Stimulated activated CD4-positive, alpha-beta T cell treated with anti-CD3 and anti-CD28 coated beads, Interleukin-15, amount 100 ng/mL, for 1 hour (primary cell): ENCODE data around the gene CLBA1.
"Not testable (repeated sequence)": the region's sequence is repeated elsewhere in the genome, so short reads cannot be mapped to it uniquely, and the experiment has no call there.

Experiments used
- DNase-seq, 2 donors: peaks; one replicate each; pipeline ENCODE4 v3.0.0-alpha.2; 2020; ENCODE audit warnings: low read depth in 1 of 2, low spot score in 1 of 2

The CLBA1 gene

GRCh38 chr14:105022276-105022670 lies 36.7 kb downstream of the CLBA1 start:
- DNase-seq = no peak

GRCh38 chr14:105023144-105023543 lies 37.6 kb downstream of the CLBA1 start:
- no peak for DNase-seq

- DNase-seq = no peak
These were observed 38.3 kb downstream of the CLBA1 start for GRCh38 chr14:105023791-105024480.

- no peak for DNase-seq
These were observed 39.8 kb downstream of the CLBA1 start for GRCh38 chr14:105025429-105025828.

GRCh38 chr14:105026033-105026785 lies 40.6 kb downstream of the CLBA1 start:
- no peak for DNase-seq

- no peak for DNase-seq
These were observed 41.4 kb downstream of the CLBA1 start for GRCh38 chr14:105026802-105027563.

- not testable (repeated sequence) for DNase-seq
These were observed 42.1 kb downstream of the CLBA1 start for GRCh38 chr14:105027718-105028117.

GRCh38 chr14:105028251-105028927 lies 42.8 kb downstream of the CLBA1 start:
- DNase-seq = no peak

- DNase-seq = no peak
These were observed 43.8 kb downstream of the CLBA1 start for GRCh38 chr14:105029402-105029801.

GRCh38 chr14:105030194-105030593 lies 44.6 kb downstream of the CLBA1 start:
- DNase-seq = no peak

GRCh38 chr14:105030836-105031396 lies 45.3 kb downstream of the CLBA1 start:
- DNase-seq = no peak

- DNase-seq = not testable (repeated sequence)
These were observed 46.9 kb downstream of the CLBA1 start for GRCh38 chr14:105032451-105032901.

GRCh38 chr14:105033412-105033900 lies 47.9 kb downstream of the CLBA1 start:
- not testable (repeated sequence) for DNase-seq

GRCh38 chr14:105034315-105035039 lies 48.9 kb downstream of the CLBA1 start:
- DNase-seq = no peak

GRCh38 chr14:105035616-105036015 lies 50.0 kb downstream of the CLBA1 start:
- DNase-seq = not testable (repeated sequence)

GRCh38 chr14:105039458-105040205 lies 54.0 kb downstream of the CLBA1 start:
- DNase-seq = no peak

- no peak for DNase-seq
These were observed 56.5 kb downstream of the CLBA1 start for GRCh38 chr14:105041841-105042765.

GRCh38 chr14:105042813-105043212 lies 57.2 kb downstream of the CLBA1 start:
- no peak for DNase-seq
